Loucy (cell line): Measurements from ENCODE around the gene STPG3.

Experiments
- H2AFZ ChIP-seq: fragments of 200-600 bp; sonication (generic); 2 replicates; pipeline ENCODE4 v1.6.0; 2016; ENCODE audit warnings: antibody characterized with exemption, mild to moderate bottlenecking, low read length, moderate library complexity
- H3F3A ChIP-seq: fragments of 200-600 bp; 2 replicates; pipeline ENCODE4 v1.6.0; 2016; ENCODE audit warnings: antibody characterized with exemption, low read depth, mild to moderate bottlenecking
- H3K27me3 ChIP-seq: fragments of 200-600 bp; sonication (generic); 2 replicates; pipeline ENCODE4 v1.6.1; 2014; ENCODE audit warnings: low read length, mild to moderate bottlenecking; ENCODE audit not compliant: insufficient read depth, poor library complexity, severe bottlenecking
- H3K36me3 ChIP-seq: fragments of 200-600 bp; sonication (generic); 2 replicates; pipeline ENCODE4 v1.6.1; 2016; ENCODE audit warnings: low read length; ENCODE audit not compliant: insufficient read depth
- H3K4me1 ChIP-seq: fragments of 200-600 bp; sonication (generic); 2 replicates; pipeline ENCODE4 v1.5.1; 2014; ENCODE audit warnings: low read length, mild to moderate bottlenecking; ENCODE audit not compliant: insufficient read depth, poor library complexity, severe bottlenecking
- H3K4me2 ChIP-seq: fragments of 200-600 bp; sonication (generic); 2 replicates; pipeline ENCODE4 v1.6.0; 2014; ENCODE audit warnings: antibody characterized with exemption, low read length, low read depth, mild to moderate bottlenecking; ENCODE audit not compliant: poor library complexity, severe bottlenecking
- H3K4me3 ChIP-seq: fragments of 200-600 bp; sonication (generic); 2 replicates; pipeline ENCODE4 v1.5.1; 2014; ENCODE audit warnings: low read length, mild to moderate bottlenecking, mixed read lengths; ENCODE audit not compliant: poor library complexity, severe bottlenecking
- H3K79me2 ChIP-seq: fragments of 200-600 bp; sonication (generic); 2 replicates; pipeline ENCODE4 v1.6.1; 2014; ENCODE audit warnings: low read length; ENCODE audit not compliant: insufficient read depth
- H3K9ac ChIP-seq: fragments of 200-600 bp; sonication (generic); 2 replicates; pipeline ENCODE4 v1.6.0; 2014; ENCODE audit warnings: mild to moderate bottlenecking, low read depth, low read length, moderate library complexity; ENCODE audit not compliant: poor library complexity, severe bottlenecking
- H3K9me2 ChIP-seq: fragments of 200-600 bp; sonication (generic); replicated peaks from 2 replicates; pipeline ENCODE4 v1.6.1; 2016; ENCODE audit warnings: low read depth, low read length, mixed read lengths
- H3K9me3 ChIP-seq: fragments of 200-600 bp; sonication (generic); 2 replicates; pipeline ENCODE4 v1.6.1; 2014; ENCODE audit warnings: mild to moderate bottlenecking, antibody characterized with exemption, low read length, low read depth; ENCODE audit not compliant: insufficient read depth
- H4K20me1 ChIP-seq: fragments of 200-600 bp; sonication (generic); 2 replicates; pipeline ENCODE4 v1.6.0; 2014; ENCODE audit warnings: antibody characterized with exemption, low read length, mild to moderate bottlenecking; ENCODE audit not compliant: insufficient read depth, poor library complexity, severe bottlenecking
- CTCF ChIP-seq: fragments of 200-600 bp; sonication (generic); conservative IDR thresholded peaks from 2 replicates; pipeline ENCODE4 v1.5.1; 2014; ENCODE audit warnings: mild to moderate bottlenecking, antibody characterized with exemption, low read length
- EZH2phosphoT487 ChIP-seq: fragments of 200-600 bp; IDR thresholded peaks from 2 replicates; pipeline ENCODE4 v1.6.1; 2018; ENCODE audit warnings: antibody characterized with exemption, mild to moderate bottlenecking, moderate library complexity, borderline replicate concordance

Gene STPG3

GRCh38 chr9:137232101-137232500 lies 19.0 kb upstream of the STPG3 start:
- TF ChIP-seq EZH2phosphoT487 (no peak), CTCF (no peak)
- H3K9me3 ChIP-seq: no peaks in the 10 kb centered on the region

GRCh38 chr9:137232510-137232909 lies 18.6 kb upstream of the STPG3 start:
- H3K4me1 ChIP-seq: peaks cover 10% of the 10 kb centered on the region
- H3K4me3 ChIP-seq: no peak overlapping the region
- no peaks in the 10 kb centered on the region for H3K9me3 ChIP-seq
- peaks cover 2% of the 10 kb centered on the region; the same call in 1 of the 2 replicates for H3K79me2 ChIP-seq
- no peaks in the 10 kb centered on the region for H3K27me3 ChIP-seq
- H2AFZ ChIP-seq: no peak overlapping the region
- no peak overlapping the region for H3K4me2 ChIP-seq
- no peaks in the 10 kb centered on the region for H3K9me2 ChIP-seq
- no peaks in the 10 kb centered on the region for H3K36me3 ChIP-seq
- no peaks in the 10 kb centered on the region for H4K20me1 ChIP-seq
- no peaks in the 10 kb centered on the region for H3F3A ChIP-seq
- no peak overlapping the region for H3K9ac ChIP-seq
- TF ChIP-seq CTCF (no peak), EZH2phosphoT487 (no peak)

More at GRCh38 chr9:137232101-137232500, 19.0 kb upstream of the STPG3 start:
- Histone ChIP-seq H3K4me2 (no peak overlapping the region), H3K9me2 (no peaks in the 10 kb centered on the region), H4K20me1 (no peaks in the 10 kb centered on the region), H3K4me3 (no peak overlapping the region), H3K9ac (no peak overlapping the region), H2AFZ (no peak overlapping the region), H3K27me3 (no peaks in the 10 kb centered on the region), H3F3A (no peaks in the 10 kb centered on the region), H3K36me3 (no peaks in the 10 kb centered on the region), H3K4me1 (peaks cover 6% of the 10 kb centered on the region), H3K79me2 (no peaks in the 10 kb centered on the region)

GRCh38 chr9:137233143-137233980 lies 17.7 kb upstream of the STPG3 start:
- no peaks in the 10 kb centered on the region for H3K9me2 ChIP-seq
- H3K79me2 ChIP-seq: peaks cover 9% of the 10 kb centered on the region; the same call in 1 of the 2 replicates
- H3K9me3 ChIP-seq: no peaks in the 10 kb centered on the region
- H3K36me3 ChIP-seq: no peaks in the 10 kb centered on the region
- no peak overlapping the region for H2AFZ ChIP-seq
- H3K4me1 ChIP-seq: peaks cover 18% of the 10 kb centered on the region
- no peaks in the 10 kb centered on the region for H3K27me3 ChIP-seq
- TF ChIP-seq CTCF (no peak), EZH2phosphoT487 (no peak)
- no peaks in the 10 kb centered on the region for H3F3A ChIP-seq
- no peak overlapping the region for H3K4me2 ChIP-seq
- no peak overlapping the region for H3K9ac ChIP-seq
- no peak overlapping the region for H3K4me3 ChIP-seq
- H4K20me1 ChIP-seq: no peaks in the 10 kb centered on the region
